HG03060 (cell line): ENCODE measurements around the gene MYO1D.
"Not testable (repeated sequence)": the region's sequence is repeated elsewhere in the genome, so short reads cannot be mapped to it uniquely, and the experiment has no call there.

Experiments used
- ATAC-seq: cut with Tn5 transposase; IDR thresholded peaks from one replicate; pipeline ENCODE4 v1.9.1; 2021; ENCODE audit warnings: low read depth, moderate number of reproducible peaks; ENCODE audit not compliant: unreplicated experiment

Gene MYO1D

GRCh38 chr17:32646941-32647340 lies 230.0 kb downstream of the MYO1D start:
- ATAC-seq: no peak

DNA sequence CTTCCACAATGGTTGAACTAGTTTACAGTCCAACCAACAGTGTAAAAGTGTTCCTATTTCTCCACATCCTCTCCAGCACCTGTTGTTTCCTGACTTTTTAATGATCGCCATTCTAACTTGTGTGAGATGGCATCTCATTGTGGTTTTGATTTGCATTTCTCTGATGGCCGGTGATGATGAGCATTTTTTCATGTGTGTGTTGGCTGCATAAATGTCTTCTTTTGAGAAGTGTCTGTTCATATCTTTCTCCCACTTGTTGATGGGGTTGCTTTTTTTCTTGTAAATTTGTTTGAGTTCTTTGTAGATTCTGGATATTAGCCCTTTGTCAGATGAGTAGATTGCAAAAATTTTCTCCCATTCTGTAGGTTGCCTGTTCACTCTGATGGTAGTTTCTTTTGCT lies 235.4 kb downstream of the MYO1D start:
- ATAC-seq: not testable (repeated sequence)

DNA sequence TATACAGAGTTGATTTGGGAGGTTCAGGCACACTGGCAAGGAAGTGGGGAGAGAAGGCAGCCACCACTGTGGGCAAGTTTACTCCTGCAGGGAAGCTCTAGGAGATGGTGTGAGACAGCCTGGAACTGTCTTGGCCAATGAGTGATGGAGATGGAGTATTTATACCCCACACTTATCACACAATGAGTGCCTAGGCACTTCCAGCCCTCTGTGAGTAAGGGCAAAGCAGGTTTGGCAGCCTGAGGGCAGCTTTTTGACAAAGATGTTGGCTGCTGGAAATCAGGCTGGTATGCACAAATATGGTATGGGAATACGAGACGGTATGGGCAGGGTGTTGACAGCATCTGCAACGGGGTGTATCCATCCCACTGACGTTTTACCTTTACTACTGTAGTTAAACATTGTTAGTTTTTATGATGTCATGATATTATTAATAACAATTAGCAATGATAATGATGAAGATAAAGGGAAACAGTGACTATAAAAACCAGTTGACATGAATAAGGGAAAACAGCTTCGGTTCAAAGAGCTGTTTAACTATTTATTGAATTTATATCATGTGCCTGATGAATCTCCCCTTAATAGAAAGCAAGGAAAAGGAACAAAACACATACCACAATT lies 240.2 kb downstream of the MYO1D start:
- ATAC-seq: no peak

GRCh38 chr17:32634167-32634566 lies 242.8 kb downstream of the MYO1D start:
- no peak for ATAC-seq

- no peak for ATAC-seq
These were observed 245.4 kb downstream of the MYO1D start for GRCh38 chr17:32631341-32632096.

DNA sequence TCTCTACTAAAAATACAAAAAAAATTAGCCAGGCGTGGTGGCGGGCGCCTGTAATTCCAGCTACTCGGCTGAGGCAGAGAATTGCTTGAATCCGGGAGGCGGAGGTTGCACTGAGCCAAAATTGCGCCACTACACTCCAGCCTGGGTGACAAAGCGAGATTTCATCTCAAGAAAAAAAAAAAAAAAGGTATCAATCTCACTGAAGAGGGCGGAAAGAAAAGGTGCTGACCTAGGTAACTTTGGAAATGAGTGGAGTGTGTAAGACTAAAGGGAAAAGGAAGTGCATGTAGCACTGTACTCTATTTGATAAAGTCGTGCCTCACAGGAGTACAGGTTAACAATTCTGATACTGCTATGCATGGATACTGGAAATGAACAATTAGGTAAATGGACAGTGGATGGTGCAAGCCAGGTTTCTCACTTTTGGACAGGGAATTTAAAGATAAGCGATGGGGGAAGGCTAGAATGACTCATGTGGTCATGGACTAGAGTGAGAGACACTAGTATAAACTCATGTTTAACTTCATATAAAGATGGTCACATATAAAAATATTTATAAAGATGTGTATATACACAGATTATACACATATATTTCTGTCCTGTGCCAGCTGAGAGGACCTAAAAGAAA lies 247.2 kb downstream of the MYO1D start:
- no peak for ATAC-seq

DNA sequence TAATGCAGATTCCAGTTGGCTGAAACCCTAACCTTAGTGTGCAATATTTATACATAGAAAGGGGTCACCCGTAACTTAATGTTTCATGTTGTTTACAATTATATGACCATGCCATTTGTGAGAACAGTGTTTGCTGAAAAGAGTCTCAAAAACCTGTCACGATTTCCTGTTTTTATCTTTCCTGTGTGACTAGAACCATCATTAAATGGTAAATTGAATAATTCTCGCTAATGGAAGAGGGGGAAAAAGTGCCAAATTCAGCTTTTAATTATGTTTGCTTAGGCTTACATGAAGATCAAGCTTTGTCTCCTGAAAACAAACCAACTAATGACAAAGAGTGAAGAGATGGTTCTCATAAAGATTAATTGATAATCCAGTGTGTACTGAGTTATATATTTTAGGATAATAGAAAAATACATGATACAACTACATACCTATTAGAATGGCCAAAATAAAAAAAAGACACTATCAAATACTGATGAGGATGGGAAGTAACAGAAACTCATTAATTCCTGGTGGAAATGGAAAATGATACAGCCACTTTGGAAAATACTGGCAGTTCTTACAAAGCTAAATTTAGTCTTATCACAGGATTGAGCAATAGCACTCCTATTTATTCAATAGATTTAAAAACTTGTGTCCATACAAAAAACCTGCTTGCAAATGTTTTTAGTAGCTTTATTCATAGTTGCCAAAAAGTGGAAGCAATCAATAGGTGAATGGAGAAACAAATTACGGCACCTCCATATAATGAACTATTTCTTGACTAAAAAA lies 248.5 kb downstream of the MYO1D start:
- ATAC-seq: no peak

- no peak for ATAC-seq
These were observed 249.5 kb downstream of the MYO1D start for GRCh38 chr17:32627239-32627996.

DNA sequence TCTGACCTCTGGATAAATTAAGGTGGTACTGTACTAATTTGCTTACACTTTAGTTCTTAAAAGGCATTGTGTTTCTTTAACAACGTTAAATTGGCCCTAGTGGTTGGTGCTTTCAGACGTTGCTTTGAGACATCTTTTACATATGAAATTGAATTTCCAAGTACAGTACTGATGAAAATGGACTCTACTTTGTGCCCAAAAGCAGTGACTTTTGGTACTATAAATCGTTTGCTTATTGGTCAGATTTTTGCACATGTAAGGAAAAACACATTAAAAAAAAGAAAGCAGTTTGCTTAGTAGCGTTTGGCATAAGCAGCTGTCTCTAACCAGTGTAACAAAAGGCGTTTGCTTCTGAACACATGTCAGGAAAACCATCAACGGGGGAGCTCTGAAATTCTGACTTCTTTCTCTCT lies 250.5 kb downstream of the MYO1D start:
- no peak for ATAC-seq

DNA sequence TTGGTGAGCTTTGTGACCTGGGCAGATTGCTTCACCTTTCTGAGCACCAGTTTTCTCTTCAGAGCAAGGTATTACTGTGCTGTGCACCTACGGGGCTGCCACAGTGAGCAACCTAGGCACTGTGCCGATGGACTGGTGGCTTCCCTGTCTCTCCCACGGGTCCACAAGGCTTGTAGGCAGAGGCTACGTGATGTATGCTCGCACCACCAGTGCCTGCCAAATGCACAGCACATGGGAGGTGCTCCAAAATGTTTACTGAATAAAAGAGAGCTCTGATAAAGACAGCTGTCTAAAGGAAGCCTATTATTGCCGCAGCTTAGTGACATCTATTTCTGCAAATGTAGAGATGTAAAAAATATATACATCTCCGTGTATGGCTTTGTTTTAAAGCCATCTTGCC lies 251.0 kb downstream of the MYO1D start:
- no peak for ATAC-seq

- ATAC-seq: no peak
These were observed 253.7 kb downstream of the MYO1D start for GRCh38 chr17:32623196-32623595.

DNA sequence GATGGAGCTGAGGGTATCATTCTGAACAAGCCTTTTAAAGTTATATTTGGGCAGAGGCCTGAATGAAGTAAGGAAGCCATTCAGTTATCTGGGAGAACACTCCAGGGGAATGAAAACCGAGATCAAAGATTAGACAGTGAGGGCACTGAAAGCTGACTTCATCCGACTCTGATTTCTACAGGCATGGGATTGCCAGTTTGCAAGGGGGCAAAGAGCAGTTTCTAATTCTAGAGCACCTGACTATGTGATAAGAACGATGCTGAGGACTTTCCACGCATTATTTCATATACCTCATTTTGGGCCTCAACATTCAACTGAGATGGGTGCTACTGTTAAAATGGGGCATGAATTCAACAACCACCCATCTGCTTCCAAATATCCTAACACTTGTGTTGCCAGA lies 254.4 kb downstream of the MYO1D start:
- ATAC-seq: no peak

GRCh38 chr17:32621612-32622312 lies 255.2 kb downstream of the MYO1D start:
- no peak for ATAC-seq

GRCh38 chr17:32615326-32615725 lies 261.6 kb downstream of the MYO1D start:
- no peak for ATAC-seq

DNA sequence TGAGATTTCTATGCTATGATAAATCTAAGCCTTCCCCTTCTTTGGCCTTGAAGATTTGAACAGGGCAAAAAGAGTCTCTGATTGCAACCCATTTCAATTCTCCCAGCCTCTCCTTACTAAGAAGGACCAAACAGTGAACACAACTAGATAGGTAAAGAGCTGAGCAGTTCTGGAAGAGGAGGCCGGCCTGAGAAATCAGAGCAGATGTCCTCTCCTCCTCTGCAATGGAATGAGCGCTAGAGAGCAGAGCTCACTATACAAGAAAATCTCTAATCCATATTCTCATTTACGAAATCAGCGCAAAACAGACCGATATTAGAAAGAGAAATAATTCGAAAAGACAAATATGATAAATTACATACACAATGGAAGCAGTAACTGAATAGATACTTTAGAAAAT lies 266.0 kb downstream of the MYO1D start:
- no peak for ATAC-seq

DNA sequence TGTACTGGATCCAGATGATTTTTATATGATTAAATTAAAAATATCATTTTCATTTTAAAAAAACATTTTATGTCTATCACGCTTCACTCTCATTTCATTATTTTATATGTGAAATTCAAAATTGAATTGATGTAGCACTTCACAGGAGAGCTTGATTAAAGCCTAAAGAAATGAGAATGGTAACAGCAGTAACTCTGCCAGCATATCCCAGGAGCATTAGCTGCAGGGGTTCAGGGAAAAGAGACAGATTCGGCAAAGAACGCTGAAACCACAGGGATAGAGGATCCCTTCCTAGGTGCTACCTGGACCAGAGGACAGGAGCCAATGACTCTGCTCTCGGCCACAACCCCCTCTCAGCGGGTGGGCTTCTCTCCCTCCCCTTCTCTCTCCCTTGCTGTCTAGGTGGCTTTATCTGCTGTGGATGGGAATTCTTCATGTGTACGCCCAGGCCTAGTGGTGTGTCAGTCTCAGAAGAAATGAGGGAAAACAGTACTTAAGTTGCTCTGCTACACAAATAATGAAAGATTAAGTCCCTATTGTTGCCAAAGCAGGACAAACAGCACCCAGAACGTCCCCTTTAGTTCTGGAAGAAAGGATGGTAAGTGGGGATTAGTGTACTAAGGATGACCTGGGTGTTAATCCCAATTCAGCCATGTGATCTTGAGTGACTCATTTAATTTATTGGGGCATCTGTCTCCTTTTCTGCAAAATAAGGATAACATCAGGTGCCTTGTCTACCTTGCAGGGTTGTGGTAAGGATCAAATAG lies 266.9 kb downstream of the MYO1D start:
- ATAC-seq: no peak

DNA sequence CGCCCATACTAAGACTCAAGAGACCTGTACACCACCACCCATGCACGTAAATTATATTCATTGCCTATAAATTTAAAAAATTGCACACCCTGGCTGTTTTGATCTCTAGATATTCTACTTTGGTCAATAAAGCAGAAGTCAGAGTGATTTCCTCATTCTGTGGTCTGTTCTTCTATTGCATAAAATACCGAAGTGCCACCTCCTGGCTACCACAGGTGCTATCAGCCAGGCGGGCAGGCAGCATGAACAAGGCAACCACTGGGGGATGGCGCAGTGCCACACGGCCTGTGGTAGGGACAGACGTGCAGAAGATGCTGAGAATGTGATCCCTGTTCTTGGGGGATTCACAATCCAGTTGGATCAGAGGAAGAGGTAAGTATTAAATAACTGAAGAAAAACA lies 267.8 kb downstream of the MYO1D start:
- no peak for ATAC-seq

GRCh38 chr17:32608267-32608666 lies 268.7 kb downstream of the MYO1D start:
- no peak for ATAC-seq

DNA sequence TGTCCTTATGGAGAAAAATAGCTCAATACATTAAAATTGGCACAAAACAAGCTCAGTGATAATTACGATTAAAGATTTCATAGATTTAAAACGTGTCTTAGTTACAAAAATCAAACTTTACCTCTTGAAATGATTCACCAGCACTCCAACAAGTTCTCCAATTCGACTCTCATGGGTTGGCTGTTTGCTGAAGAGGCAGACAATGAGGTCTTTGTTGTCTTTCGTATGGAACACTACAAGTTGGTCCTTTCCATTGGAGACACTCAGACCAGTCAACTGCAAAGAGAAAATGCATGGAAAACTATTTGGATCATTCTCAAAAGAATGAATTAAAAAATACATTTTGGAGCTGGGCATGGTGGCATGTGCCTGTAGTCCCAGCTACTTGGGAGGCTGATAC lies 272.0 kb downstream of the MYO1D start:
- ATAC-seq: no peak
